GM18499 (cell line): Measurements from ENCODE around the gene HAPSTR1.

ENCODE experiments used
- ATAC-seq: cut with Tn5 transposase; IDR thresholded peaks from one replicate; pipeline ENCODE4 v1.9.1; 2021; ENCODE audit warnings: moderate number of reproducible peaks; ENCODE audit not compliant: insufficient read depth, unreplicated experiment

The HAPSTR1 gene

GRCh38 chr16:9095171-9095570 is 3.7 kb downstream of the HAPSTR1 start:
- no peak for ATAC-seq

- no peak for ATAC-seq
Measured at GRCh38 chr16:9095656-9096397, 4.4 kb downstream of the HAPSTR1 start.

- no peak for ATAC-seq
Measured at GRCh38 chr16:9096416-9096952, 5.0 kb downstream of the HAPSTR1 start.

- no peak for ATAC-seq
Measured at GRCh38 chr16:9097266-9098219, 6.1 kb downstream of the HAPSTR1 start.

GRCh38 chr16:9098377-9099090 is 7.1 kb downstream of the HAPSTR1 start:
- ATAC-seq: no peak

- ATAC-seq: no peak
Measured at GRCh38 chr16:9099131-9099625, 7.7 kb downstream of the HAPSTR1 start.

GRCh38 chr16:9102379-9102778 is 10.9 kb downstream of the HAPSTR1 start:
- ATAC-seq: no peak

- no peak for ATAC-seq
Measured at GRCh38 chr16:9102943-9103342, 11.5 kb downstream of the HAPSTR1 start.

GRCh38 chr16:9103546-9103945 is 12.1 kb downstream of the HAPSTR1 start:
- ATAC-seq: no peak

- ATAC-seq: no peak
Measured at GRCh38 chr16:9105189-9105588, 13.7 kb downstream of the HAPSTR1 start.

- ATAC-seq: no peak
Measured at GRCh38 chr16:9107025-9107970, 15.9 kb downstream of the HAPSTR1 start.

- no peak for ATAC-seq
Measured at GRCh38 chr16:9109255-9109654, 17.8 kb downstream of the HAPSTR1 start.

GRCh38 chr16:9112166-9112843 is 20.9 kb downstream of the HAPSTR1 start:
- ATAC-seq: no peak

GRCh38 chr16:9112844-9113186 is 21.4 kb downstream of the HAPSTR1 start:
- ATAC-seq: no peak

- ATAC-seq: no peak
Measured at GRCh38 chr16:9113707-9114106, 22.3 kb downstream of the HAPSTR1 start.

- ATAC-seq: no peak
Measured at GRCh38 chr16:9114112-9114511, 22.7 kb downstream of the HAPSTR1 start.

GRCh38 chr16:9114842-9115241 is 23.4 kb downstream of the HAPSTR1 start:
- ATAC-seq: no peak

GRCh38 chr16:9115277-9115676 is 23.8 kb downstream of the HAPSTR1 start:
- ATAC-seq: no peak

GRCh38 chr16:9116141-9116540 is 24.7 kb downstream of the HAPSTR1 start:
- ATAC-seq: no peak
